D341Med (cell line): ENCODE results near the gene AFF3.
"Not testable (repeated sequence)": the region's sequence is repeated elsewhere in the genome, so short reads cannot be mapped to it uniquely, and the experiment has no call there.

Experiments
- DNase-seq: peaks from one replicate; pipeline ENCODE4 v3.0.0; 2012; ENCODE audit warnings: low spot score

Gene AFF3

GRCh38 chr2:100145893-100146656 lies 3.7 kb upstream of the AFF3 start:
- DNase-seq: no peak

DNA sequence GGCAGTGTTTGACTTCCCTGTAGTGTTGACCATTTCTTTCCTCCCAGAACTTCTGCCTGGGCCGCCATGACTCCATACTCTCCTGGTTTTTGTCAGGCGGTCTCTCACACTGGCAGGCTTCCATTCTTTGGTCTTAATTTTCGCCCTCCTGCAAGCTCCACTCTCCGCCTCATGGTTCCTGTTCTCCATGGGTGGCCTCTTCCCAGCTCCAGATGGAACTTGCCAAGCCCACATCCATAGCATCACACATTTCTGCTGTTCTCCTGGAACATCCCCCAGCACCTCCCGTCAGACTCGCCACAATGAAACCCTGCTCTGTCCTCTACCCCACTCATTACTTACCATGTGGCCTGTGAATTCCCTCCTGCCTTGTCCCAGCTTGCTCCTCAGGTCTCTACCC lies 896 bp upstream of the AFF3 start:
- DNase-seq: no peak

GRCh38 chr2:100141906-100142305 lies 484 bp downstream of the AFF3 start:
- no peak for DNase-seq

GRCh38 chr2:100140582-100140981 lies 1.8 kb downstream of the AFF3 start:
- no peak for DNase-seq

DNA sequence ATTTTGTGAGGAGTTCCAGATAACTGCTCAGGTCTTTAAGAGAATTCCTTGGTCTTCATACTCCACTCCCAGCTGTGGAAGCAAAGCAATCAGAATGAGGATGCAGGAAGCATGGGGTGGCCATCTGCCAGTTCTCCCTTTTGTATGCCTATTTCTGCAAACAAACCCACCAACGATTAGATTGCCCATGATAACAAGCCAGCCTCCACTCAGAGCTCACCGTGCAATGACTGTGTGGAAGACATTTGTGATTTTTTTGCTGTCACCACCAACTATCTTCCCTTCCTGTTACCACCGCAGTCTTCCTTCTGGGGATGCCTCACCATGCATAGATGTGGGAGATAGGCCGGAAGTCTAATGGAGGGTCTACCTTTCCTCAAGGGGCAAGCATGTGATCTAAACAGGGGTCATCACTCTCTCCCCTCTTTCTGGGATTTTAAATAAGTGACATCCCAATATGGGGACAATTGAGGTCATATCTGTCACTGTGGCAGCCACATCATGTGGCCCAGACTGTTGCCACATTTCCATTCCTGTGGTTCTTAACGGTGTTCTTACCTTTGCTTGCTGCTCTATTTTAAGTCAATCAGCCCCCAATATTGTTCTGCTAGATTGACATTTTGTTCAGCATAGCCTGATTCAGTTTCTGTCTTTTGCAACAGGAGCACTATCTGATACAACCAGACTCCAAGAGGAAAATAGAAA lies 4.4 kb downstream of the AFF3 start:
- no peak for DNase-seq

DNA sequence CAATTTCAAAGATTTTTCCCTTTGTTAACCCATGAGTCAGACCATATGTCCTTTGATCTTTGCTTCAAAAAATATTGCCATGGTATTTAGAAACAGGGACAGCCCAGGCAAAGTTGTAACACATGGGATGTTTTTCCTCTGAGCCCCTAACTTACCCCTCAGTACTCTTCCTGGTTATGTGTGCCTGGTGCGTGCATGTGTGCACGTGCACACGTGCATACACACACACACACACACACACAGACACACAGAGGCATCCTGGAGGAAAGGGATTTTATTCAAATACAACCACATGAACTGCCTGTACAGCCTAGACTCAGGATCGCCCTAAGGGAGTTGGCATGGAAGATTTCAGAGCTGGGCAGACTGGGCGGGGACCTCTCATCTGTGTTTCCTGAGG lies 5.1 kb downstream of the AFF3 start:
- no peak for DNase-seq

GRCh38 chr2:100136310-100136709 lies 6.1 kb downstream of the AFF3 start:
- no peak for DNase-seq

DNA sequence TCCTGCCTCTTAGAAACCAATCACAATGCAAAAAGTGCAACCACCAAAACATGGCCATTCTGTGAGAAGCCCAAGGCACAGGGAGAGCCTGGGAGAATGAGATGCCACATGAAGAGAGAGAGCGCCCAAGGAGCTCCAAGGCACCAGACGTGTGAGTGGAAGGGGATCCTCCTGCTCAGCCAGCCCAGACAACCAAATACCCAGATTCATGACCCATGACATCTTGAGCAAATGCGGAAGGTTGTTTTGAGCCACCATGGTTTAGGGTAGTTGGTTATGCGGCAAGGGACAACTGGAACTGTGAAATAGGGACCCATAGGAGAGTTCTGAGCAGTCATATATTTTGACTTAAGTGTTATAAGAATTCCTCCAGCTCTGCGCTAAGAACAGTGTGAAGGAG lies 7.0 kb downstream of the AFF3 start:
- no peak for DNase-seq

DNA sequence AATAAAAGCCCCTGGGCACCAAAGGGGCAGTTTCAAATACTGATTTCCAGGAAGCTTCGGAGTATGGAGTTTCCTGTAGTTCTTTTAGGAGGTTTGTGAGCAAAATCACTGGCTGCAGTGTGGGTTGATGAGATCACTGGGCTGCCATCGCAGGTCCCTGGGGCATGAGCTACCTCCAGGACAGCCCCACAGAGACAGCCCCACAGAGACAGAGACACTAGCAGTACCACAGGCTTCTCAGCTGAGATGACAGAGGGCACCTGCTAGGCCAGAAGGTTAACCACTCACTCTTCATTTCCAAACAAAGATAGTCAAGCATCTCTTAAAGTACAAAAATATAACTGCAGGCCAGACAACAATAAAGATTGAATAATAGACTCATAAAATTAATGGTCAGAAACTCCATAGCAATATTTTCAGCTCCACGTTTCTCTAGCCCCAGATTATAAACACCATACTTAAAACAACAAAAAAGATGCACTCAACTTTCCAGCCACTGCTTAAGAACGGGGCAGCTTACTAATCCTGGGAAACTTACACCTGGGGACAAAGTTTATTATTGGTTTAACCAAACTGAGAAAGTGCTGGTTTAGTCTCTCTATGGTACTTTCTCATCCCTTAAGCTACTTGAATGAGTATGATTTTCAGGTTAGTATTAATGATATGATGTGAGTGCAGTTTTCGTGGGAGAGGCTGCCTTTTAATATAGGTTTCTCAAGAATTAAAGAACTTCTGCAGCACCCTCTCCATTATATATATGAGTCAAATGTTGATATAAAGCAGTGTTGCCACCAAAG lies 11.6 kb downstream of the AFF3 start:
- DNase-seq: no peak

DNA sequence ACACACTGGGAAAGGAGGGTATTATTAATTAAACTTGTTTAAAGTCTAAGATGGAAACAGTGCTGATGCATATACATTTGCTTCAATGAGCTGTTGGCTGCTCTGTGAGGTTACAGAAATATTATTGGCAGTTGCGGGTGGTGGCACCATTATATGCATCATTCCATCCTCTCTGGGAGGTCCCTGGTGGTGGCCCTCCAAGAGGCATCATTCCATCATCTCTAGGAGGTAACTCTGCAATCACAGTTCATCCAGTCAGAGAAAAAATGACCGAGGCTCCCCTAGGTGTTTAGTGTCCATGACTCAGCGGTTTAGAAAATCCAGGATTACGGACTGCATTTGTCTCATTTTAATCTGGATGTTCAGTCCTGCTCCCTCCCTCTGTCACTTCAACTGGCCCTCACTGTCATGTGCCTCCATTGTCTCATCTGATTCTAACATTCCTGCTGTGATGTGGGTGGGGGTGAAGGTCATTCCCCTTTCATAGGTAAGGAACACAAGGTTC lies 15.4 kb downstream of the AFF3 start:
- no peak for DNase-seq

DNA sequence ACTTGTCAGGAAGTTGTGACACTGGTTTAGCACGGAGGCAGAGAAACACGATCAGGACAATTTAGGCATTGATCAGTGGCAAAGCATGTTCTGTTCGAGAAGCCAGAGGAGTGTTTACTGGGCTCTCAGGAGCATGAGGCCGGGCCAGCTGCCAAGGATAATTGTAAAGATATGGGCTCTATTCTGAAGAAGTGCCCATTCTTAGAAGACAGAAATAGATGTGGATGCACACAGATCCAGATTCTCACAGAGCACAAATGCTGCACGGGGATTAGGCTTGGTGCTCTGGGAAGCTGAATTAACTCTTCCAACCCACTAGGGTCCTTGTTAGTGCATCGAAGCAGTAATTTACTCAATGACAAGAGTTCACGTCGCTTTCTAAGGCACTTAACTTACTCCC lies 16.2 kb downstream of the AFF3 start:
- no peak for DNase-seq

GRCh38 chr2:100125626-100126025 lies 16.8 kb downstream of the AFF3 start:
- no peak for DNase-seq

DNA sequence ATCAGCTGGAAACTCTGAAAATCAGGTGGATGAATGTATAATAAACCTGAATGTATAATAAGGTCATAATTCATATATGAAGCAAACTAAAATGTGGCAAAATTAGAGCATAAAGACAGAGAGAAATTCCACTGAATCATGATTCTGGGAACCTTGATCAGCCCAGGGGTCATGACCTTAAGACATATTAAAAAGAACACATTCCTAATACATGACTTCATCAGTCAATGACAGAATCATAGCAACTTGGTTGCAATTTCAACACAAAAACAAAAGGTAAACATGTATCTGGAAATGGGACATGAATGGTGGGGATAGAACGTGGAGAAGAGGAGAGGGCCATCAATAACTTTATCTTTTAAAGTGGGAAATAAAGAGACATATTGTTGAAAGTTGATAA lies 17.6 kb downstream of the AFF3 start:
- DNase-seq: no peak

DNA sequence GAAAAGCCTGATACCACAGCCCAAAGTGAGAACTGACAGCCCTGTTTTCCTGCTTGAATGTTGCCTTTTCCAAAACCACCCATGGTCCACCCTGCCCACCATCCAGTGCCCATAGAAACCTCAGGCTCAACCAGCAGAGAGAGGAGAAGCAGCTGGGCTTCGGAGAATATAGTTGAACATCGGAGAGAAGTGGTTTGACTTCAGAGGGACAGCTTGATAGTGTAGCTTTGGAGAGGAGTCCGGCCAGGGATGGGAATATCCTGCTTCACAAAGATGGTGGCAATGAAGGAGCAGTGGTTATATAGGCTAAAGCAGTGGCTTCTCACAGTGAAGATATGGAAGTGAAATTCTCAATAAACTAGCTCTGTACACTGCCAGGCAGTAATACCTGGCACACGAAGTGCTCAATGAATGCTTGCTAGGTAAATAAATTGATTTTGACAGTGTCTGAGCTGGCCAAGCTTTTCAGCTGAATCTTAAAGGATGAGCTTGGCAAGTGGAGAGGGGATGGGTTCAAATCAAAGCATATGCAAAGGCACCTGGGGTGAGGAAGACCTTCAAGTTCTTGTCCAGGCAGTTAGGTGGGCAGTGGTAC lies 21.2 kb downstream of the AFF3 start:
- no peak for DNase-seq

DNA sequence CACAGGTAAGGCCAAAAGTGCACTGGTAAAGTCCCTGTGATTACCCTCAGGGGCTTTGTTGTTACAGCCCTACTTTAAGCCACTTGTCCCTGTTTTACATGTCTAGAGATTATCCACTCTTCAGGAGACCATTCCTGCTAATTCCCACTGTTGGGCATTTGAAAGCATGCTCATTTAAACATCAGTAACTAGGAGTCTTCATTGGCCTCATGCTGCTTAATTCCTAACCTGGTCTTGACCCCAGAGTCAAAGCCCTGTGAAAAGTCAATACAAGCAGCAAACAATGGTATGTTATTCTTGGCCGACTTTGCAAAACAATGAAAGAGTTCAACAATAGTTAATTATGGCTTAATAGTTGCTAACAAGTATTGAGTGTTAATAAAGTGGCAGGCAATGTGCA lies 23.2 kb downstream of the AFF3 start:
- no peak for DNase-seq

DNA sequence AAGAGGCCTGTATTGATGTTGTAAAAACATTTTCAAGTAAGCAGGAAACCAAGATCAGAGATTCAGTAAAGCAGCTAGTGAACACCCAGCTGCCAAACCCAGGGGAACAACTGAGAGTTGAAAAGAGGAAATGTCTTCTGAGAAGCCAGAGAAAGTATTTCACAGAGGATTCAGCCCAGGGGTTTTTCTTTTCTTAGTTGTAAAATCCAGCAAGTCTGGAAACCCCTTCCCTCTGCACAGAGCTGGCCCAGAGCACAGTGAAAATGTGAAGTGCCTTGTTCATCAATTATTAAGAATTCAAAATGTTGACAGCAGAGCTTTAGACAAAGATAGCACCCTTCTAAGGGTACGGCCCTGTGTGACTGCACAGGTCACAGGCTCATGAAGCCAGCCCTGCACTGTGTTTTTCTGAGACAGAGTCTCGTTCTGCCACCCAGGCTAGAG lies 28.4 kb downstream of the AFF3 start:
- DNase-seq: no peak

DNA sequence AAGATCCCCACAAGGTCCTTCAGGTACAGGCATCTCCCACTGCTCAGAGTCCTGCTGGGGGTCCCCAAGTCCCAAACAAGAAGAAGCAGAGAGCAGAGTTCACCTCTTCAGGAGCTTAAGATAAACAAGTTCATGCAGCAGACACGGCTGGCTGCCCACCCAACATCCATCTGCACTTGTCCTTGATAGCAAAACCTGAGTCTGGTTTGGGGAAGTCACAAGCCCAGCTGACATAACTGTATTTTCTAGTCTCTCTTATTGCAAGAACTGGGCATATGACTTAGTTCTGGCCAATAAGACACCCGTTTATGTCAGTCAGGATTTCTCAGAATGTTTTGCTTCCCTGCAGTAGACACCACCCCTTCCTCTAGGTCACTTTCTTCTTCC lies 31.8 kb downstream of the AFF3 start:
- DNase-seq: no peak

DNA sequence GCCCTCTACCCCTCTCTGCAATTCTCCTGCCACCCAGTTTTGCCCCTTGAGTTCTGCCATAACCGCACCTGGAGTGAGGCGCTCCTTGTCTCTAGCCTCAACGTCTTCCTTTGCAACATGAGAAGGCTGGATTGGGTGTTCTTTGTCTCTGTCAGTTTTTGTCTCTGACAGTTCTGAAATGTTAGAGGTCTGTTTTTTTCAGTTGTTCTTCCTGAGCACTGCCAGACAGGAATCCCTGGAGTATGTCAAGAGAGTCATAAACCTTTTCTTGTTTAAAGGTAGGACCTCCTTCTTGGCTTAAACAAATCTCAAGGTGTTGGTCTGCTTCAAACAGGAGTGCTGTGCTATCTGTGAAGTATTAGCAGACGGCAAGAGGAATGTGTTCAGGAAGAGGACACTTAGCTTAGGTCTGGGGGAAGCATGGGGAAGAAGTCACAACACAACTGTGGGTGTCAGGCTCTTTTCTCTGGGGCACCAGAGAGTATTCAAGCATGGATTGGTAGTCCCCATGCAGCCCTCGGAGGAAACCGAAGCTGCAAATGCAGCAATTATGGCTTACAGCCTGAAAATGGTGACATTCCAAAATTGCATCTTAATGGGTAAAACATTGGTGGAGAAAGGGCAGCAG lies 32.3 kb downstream of the AFF3 start:
- DNase-seq: no peak

- not testable (repeated sequence) for DNase-seq
These were observed 33.8 kb downstream of the AFF3 start for GRCh38 chr2:100108648-100109020.

DNA sequence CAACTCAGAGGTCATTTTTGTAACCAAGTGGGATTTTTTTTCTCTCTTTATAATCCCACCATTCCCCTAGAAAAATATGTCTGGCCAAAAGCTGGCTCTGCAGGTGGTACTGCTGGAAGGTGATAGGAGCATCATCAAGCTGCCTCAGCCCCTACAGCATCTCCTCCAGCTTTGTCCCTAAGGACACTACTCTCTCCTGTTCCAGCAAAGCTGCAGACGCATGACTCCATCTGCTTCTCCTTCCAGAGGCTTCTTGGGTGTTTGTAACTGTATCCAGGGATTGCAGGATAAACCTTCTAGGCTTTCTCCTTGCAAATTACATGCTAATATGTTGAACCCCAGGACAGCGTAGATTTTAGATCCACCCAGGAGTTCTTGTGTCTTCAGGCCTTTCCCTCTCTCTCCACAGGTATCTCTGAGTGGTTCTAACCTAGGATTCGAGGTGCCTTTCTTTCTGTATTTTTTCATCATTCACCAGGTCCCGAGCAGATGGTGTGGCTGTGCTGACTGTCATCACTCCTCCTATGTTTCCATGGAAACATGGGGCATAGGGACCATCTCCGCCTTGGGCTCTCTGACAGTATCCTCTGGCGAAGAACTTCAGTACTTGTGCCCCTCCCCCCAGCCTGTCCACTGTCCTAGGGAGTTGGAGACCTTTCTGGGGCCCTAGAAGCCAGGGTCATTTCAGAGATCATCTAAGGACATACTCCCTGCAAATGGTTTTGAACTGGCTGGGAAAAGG lies 34.3 kb downstream of the AFF3 start:
- DNase-seq: no peak

DNA sequence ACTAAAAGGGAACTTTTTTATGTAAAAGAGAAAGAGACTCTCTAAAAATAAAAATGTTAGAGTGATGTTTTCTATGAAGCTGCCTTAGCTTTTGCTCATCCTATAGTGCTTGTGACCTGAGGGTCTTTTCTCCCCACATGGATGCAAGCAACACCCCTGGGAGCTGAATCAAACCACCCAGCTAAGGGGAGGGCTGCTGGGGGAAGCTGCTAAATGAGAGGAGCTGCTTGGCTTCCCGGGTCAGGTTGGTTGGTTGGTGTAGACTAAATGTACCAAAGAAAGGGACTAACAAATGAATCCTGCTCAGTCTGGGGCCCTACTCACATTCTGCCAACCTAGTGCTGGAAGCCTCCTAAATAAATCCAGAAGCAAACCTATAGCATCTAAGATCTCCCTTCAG lies 35.0 kb downstream of the AFF3 start:
- DNase-seq: no peak
